Natural killer cell treated with Interleukin-12 subunit alpha and Interleukin-12 subunit beta and Interleukin-15 and Interleukin-18, amount 100 ng/mL, for 72 hours (primary cell): Measurements from ENCODE around the gene SOS1. TPM values are rescaled to one million over a fixed set of nuclear protein-coding genes. Genes with fewer than 3 reads are reported as not detected.
"Not testable (repeated sequence)": the region's sequence is repeated elsewhere in the genome, so short reads cannot be mapped to it uniquely, and the experiment has no call there.

Experiments used
- ATAC-seq, 2 donors: fragments of 150-1000 bp; cut with Tn5 transposase in 1 of 2; sonication (Bioruptor Pico), chemical (Tn5 transposase) in 1 of 2; 2 replicates each; pipeline ENCODE4 v1.10.0; 2021
- DNase-seq: peaks from one replicate; pipeline ENCODE4 v3.0.0; 2022; ENCODE audit warnings: low spot score
- H3K27ac Mint-ChIP-seq, 2 donors: 1 replicate in 1 of 2; 2 replicates in 1 of 2; pipeline ENCODE4 v1.8.0; 2022; ENCODE audit warnings: mixed read lengths in 2 of 2, mild to moderate bottlenecking in 1 of 2, moderate library complexity in 1 of 2
- H3K27me3 Mint-ChIP-seq, 2 donors: 1 replicate in 1 of 2; 2 replicates in 1 of 2; pipeline ENCODE4 v1.8.0; 2022; ENCODE audit warnings: mixed read lengths in 2 of 2
- H3K36me3 Mint-ChIP-seq: one replicate; pipeline ENCODE4 v1.8.0; 2022; ENCODE audit warnings: mixed read lengths
- H3K4me1 Mint-ChIP-seq, 2 donors: 1 replicate in 1 of 2; 2 replicates in 1 of 2; pipeline ENCODE4 v1.8.0; 2022; ENCODE audit warnings: low read depth in 2 of 2, mixed read lengths in 2 of 2, mild to moderate bottlenecking in 1 of 2
- H3K4me3 Mint-ChIP-seq: one replicate; pipeline ENCODE4 v1.8.0; 2022; ENCODE audit warnings: mixed read lengths
- H3K9me3 Mint-ChIP-seq: 2 replicates; pipeline ENCODE4 v1.8.0; 2022; ENCODE audit warnings: mixed read lengths
- total RNA-seq, 2 donors: library from RNA; stranded (reverse); gene quantifications; one replicate each; pipeline ENCODE4 v1.2.3, GENCODE V29; 2022

The SOS1 gene
- total RNA-seq, result 10 to 100 TPM; 57.9 to 67.1 TPM

DNA sequence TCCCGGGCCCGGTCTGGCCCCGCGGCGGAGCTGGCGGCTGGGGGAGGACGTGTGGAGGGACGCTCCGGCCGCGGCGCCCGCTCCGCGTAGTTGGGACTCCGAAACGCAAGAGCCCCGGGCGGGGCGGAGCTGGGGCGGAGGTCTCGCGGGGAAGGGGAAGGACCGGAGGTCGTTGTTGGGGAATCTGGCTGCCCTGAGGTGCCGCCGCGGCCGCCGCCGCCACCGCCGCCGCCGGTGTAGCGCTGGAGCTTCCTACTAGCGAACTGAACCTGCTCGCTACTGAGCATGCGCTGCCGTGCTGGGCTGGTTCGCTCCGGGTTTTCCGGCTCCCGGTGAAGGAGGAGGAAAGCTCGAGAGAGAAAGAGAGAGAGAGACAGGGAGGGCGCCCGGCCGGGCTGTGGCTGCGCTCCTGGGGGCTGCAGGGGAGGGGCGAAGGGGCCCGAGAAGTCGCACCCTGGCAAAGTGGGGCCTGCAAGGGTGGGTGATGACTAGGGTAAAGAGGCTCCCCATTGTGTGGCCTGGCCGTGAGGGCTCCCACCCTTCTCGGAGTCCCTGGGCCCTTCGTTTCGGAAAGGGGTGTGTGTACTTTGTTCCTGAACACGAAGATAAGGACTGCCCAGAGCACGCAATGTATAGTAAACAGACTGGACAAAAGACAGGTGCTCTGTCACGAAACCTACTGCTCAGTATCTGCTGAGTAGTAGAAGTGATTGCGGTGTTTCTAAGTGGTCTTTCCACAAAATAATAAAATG is at the start of gene SOS1:
TSS of gene SOS1 (minus strand) at position 281 of the 752 bp plus-strand sequence. CDS start 629 bp downstream, outside the sequence.
- H3K9me3 Mint-ChIP-seq, result no peaks in the 10 kb centered on the region
- peaks cover 18% of the 10 kb centered on the region for H3K36me3 Mint-ChIP-seq
- H3K27me3 Mint-ChIP-seq, result no peaks in the 10 kb centered on the region
- ATAC-seq (peak; percentile 72 to 82), DNase-seq (peak; percentile 95)
- peaks cover 51 to 62% of the 10 kb centered on the region in 2 donors for H3K4me1 Mint-ChIP-seq
- H3K27ac Mint-ChIP-seq, result peak within 1 kb of the TSS; percentile 87 to 96
- H3K4me3 Mint-ChIP-seq, result peak within 1 kb of the TSS; percentile 96

DNA sequence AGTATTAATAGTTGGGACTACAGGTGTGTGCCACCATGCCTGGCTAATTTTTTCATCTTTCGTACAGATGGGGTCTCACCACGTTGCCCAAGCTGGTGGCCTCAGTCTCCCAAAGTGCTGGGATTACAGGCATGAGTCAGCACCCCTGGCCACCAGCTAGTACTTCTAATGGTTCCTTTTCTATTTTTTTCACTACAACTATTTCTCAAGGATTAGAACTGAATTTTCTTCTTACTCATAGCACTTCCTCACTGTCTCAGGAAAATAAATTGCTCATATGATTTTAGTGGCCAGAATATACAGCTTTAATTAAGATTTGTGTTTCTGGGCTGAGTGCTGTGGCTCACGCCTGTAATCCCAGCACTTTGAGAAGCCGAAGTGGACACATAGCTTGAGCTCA is 43.2 kb upstream of the SOS1 start:
- H3K9me3 Mint-ChIP-seq, result no peaks in the 10 kb centered on the region
- no peaks in the 10 kb centered on the region for H3K4me1 Mint-ChIP-seq
- H3K27ac Mint-ChIP-seq, result no peak overlapping the region
- DNase-seq, result no peak
- ATAC-seq, result no peak
- no peaks in the 10 kb centered on the region for H3K36me3 Mint-ChIP-seq
- H3K27me3 Mint-ChIP-seq, result peaks cover 0 to 3% of the 10 kb centered on the region in 2 donors
- H3K4me3 Mint-ChIP-seq, result no peak overlapping the region

DNA sequence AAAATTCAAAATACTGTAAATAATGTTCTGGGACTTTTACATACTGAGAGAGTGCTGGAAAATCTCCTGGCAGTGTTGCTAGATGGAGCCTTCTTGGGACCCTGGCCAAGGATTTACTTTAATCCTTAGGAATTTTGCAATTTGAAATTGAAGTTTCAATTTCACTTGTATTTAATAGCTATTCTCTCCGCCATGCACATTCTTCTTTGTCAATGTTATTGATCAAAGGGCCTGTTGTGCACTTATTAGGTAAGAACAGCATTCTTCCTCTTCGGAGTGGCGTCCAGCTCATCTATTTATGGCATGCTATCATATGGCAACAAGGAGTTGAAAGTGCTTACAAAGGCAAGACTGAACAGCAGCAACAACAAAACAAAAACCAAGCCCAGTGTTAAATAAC is 40.1 kb upstream of the SOS1 start:
- peaks cover 0 to 3% of the 10 kb centered on the region in 2 donors for H3K27me3 Mint-ChIP-seq
- ATAC-seq (no peak), DNase-seq (no peak)
- no peaks in the 10 kb centered on the region for H3K9me3 Mint-ChIP-seq
- no peak overlapping the region for H3K4me3 Mint-ChIP-seq
- no peaks in the 10 kb centered on the region for H3K36me3 Mint-ChIP-seq
- no peak overlapping the region for H3K27ac Mint-ChIP-seq
- H3K4me1 Mint-ChIP-seq, result no peaks in the 10 kb centered on the region

DNA sequence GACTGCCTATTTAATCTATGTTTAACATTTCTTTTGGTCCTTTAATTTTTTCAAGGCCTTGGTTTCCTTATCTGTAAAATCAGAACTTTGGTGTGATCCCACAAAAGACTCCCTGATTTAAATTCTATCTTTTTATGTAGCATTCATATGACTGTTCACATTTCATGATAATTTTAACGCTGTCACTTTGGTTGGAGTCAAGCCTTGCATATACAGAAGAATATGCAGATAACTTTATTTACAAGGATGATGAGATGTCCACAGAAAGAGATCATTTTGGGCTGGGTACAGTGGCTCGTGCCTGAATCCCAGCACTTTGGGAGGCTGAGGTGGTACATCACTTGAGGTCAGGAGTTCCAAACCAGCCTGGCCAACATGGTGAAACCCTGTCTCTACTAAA is 38.4 kb upstream of the SOS1 start:
- Mint-ChIP-seq H3K4me1 (no peaks in the 10 kb centered on the region), H3K27ac (no peak overlapping the region)

DNA sequence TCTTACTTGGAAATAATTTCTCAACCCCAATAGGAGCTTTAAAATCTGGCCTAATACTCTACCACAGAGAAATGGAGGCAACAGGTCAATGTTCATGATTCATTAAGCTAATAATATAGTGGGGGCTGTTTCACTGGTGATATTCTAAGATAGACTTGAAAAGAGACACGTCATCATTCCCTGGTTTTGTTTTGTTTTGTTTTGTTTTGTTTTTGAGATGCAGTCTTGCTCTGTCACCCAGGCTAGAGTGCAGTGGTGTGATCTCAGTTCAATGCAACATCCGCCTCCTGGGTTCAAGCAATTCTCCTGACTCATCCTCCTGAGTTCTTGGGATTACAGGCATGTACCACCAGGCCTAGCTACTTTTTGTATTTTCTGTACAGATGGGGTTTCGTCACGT is 37.5 kb upstream of the SOS1 start:
- H3K4me3 Mint-ChIP-seq, result no peak overlapping the region

More for the DNA sequence above, 38.4 kb upstream of the SOS1 start:
- Mint-ChIP-seq H3K9me3 (no peaks in the 10 kb centered on the region), H3K27me3 (peaks cover 0 to 3% of the 10 kb centered on the region in 2 donors), H3K4me3 (no peak overlapping the region), H3K36me3 (no peaks in the 10 kb centered on the region)
- ATAC-seq (no peak), DNase-seq (no peak)

DNA sequence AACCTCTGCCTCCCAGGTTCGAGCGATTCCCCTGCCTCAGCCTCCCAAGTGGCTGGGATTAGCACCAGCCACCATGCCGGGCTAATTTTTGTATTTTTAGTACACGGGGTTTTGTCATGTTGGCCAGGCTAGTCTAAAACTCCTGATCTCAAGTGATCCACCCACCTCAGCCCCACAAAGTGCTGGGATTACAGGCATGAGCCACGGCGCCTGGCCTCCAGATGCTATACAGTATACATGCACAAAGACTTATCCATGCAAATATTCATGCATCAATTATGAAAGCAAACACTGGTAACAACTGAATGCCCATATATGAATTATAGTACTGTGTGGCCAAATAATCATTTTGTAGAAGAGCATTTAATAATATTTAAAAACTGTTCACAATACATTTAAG is 36.0 kb upstream of the SOS1 start:
- H3K9me3 Mint-ChIP-seq, result no peaks in the 10 kb centered on the region
- no peaks in the 10 kb centered on the region for H3K4me1 Mint-ChIP-seq
- H3K27ac Mint-ChIP-seq, result no peak overlapping the region
- H3K27me3 Mint-ChIP-seq, result no peaks in the 10 kb centered on the region
- ATAC-seq, result no peak
- no peak overlapping the region for H3K4me3 Mint-ChIP-seq
- no peaks in the 10 kb centered on the region for H3K36me3 Mint-ChIP-seq
- DNase-seq, result no peak

More for the DNA sequence above, 37.5 kb upstream of the SOS1 start:
- DNase-seq (no peak), ATAC-seq (no peak)
- H3K9me3 Mint-ChIP-seq, result no peaks in the 10 kb centered on the region
- no peaks in the 10 kb centered on the region for H3K4me1 Mint-ChIP-seq
- peaks cover 0 to 2% of the 10 kb centered on the region in 2 donors for H3K27me3 Mint-ChIP-seq
- no peaks in the 10 kb centered on the region for H3K36me3 Mint-ChIP-seq
- no peak overlapping the region for H3K27ac Mint-ChIP-seq

DNA sequence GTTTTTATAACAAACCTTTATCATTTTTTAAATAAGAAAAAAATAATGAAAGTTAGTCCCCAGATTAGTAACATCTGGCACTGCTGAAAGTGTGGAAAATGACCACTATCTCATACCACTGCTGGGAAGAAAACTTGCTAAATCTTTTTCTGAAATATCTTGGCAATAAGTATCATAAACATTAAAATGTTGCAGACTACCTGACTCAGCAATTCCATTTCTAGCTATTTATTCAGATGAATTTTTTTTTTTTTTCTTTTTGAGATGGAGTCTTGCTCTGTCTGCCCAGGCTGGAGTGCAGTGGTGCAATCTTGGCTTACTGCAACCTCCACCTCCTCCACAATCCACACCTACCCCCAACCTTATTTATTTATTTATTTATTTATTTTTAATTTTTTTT is 35.3 kb upstream of the SOS1 start:
- Mint-ChIP-seq H3K27ac (no peak overlapping the region), H3K27me3 (no peaks in the 10 kb centered on the region), H3K4me1 (no peaks in the 10 kb centered on the region), H3K9me3 (no peaks in the 10 kb centered on the region), H3K36me3 (no peaks in the 10 kb centered on the region), H3K4me3 (no peak overlapping the region)
- no peak for DNase-seq
- no peak for ATAC-seq

DNA sequence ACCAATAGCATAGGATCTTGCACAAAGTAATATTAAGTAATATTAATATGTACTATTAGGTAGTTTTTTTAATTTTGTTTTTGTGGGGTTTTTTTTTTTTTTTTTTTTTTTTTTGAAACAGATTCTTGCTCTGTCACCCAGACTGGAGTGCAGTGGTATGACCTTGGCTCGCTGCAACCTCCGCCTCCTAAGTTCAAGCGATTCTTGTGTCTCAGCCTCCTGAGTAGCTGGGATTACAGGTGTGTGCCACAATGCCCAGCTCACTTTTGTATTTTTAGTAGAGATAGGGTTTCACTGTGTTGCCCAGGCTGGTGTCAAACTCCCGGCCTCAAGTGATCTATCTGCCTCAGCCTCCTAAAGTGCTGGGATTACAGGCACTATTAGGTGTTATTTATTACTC is 34.7 kb upstream of the SOS1 start:
- ATAC-seq, result not testable (repeated sequence)

DNA sequence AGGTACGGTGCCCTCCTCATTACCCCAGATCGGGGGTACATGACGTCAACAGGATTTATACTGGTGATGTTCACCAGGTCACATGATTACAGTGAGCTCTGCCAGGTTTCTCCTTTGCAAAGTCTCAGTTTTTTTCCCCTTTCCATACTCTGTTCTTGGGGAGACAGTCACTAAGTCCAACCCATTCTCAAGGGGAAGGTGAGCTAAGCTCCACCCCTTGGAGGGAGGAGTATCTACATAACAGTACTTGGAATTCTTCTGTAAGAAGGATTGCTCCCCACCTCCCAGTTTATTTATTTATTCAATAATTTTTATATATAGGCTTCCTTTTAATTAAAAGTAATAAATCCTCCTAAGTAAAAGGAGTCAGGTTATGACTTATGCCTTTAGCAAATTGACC is 34.1 kb upstream of the SOS1 start:
- H3K27me3 Mint-ChIP-seq, result no peaks in the 10 kb centered on the region
- no peaks in the 10 kb centered on the region for H3K36me3 Mint-ChIP-seq

More for the DNA sequence above, 34.7 kb upstream of the SOS1 start:
- not testable (repeated sequence) for H3K4me3 Mint-ChIP-seq, H3K4me1 Mint-ChIP-seq, H3K9me3 Mint-ChIP-seq, H3K27ac Mint-ChIP-seq, H3K36me3 Mint-ChIP-seq, DNase-seq, H3K27me3 Mint-ChIP-seq

DNA sequence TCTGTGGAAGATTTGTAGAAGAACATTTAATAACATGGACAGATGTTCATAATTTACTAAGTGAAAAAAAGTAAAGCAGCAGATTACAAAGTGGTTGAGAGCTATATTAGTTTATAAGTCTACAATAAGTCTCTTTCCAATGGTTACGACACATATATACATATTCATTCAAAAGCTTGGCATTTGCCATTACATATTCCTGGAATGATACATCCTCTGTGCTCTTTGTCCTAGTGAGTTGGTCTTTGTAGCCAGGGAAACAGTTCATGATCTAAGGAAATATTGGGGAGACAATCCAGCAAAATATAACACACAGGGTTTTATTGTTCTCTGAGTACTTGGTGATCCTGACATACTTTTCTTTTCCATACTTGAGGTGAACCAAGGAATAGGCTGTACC is 32.5 kb upstream of the SOS1 start:
- ATAC-seq, result no peak
- peak overlapping the region in 1 of 2 donors; percentile 54 for H3K27ac Mint-ChIP-seq
- no peak for DNase-seq

More for the DNA sequence above, 34.1 kb upstream of the SOS1 start:
- no peak overlapping the region for H3K27ac Mint-ChIP-seq
- no peak overlapping the region for H3K4me3 Mint-ChIP-seq
- peaks cover 3 to 5% of the 10 kb centered on the region in 2 donors for H3K4me1 Mint-ChIP-seq
- no peak for DNase-seq
- H3K9me3 Mint-ChIP-seq, result no peaks in the 10 kb centered on the region
- ATAC-seq, result no peak

DNA sequence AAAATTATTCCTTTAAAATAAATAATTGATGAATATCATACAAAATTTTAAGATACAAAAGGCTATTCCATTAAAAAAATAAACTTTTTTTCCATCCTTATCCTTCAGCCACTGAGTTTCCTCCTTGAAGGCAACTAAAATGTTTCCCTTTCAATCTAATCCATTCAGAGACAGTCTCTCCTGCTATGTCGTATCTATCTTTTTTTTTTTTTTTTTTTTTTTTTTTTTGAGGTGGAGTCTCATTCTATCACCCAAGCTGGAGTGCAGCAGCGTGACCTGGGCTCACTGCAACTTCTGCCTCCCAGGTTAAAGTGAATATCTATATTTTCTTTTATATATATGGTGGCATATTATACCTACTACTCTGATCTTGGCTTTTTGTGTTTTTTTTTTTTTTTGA is 31.7 kb upstream of the SOS1 start:
- no peak for ATAC-seq
- Mint-ChIP-seq H3K27me3 (no peaks in the 10 kb centered on the region), H3K4me1 (peaks cover 5 to 7% of the 10 kb centered on the region in 2 donors), H3K27ac (peak overlapping the region in 1 of 2 donors; percentile 54), H3K36me3 (no peaks in the 10 kb centered on the region), H3K4me3 (no peak overlapping the region), H3K9me3 (no peaks in the 10 kb centered on the region)
- DNase-seq, result no peak

More for the DNA sequence above, 32.5 kb upstream of the SOS1 start:
- no peak overlapping the region for H3K4me3 Mint-ChIP-seq
- H3K36me3 Mint-ChIP-seq, result no peaks in the 10 kb centered on the region
- no peaks in the 10 kb centered on the region for H3K9me3 Mint-ChIP-seq
- peaks cover 5 to 7% of the 10 kb centered on the region in 2 donors for H3K4me1 Mint-ChIP-seq
- H3K27me3 Mint-ChIP-seq, result no peaks in the 10 kb centered on the region

DNA sequence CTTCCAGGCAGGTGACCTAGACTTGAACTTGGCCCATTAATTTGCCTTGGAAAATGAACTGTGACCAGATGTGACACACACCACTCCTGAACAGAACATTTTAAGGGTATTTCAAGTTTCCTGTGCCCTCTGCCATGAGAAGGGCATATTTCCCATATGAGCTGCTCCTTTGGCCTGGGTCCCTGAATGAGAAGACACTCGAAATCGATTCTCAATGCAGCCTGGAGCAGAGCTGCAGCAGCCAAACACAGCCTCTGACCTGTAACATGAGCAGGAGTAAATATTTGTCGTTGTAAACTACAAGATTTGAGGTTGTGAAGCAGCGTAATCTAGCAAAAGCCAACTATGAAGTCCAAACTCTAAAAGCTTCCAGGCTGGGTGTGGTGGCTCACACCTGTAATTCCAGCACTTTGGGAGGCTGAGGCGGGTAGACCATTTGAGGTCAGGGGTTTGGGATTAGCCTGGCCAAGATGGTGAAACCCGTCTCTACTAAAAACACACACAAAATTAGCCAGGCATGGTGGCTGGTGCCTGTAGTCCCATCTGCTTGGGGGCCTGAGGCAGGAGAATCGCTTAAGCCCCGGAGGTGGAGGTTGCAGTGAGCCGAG is 30.1 kb upstream of the SOS1 start:
- Mint-ChIP-seq H3K27ac (no peak overlapping the region), H3K36me3 (no peaks in the 10 kb centered on the region), H3K4me1 (peaks cover 5 to 7% of the 10 kb centered on the region in 2 donors), H3K9me3 (no peaks in the 10 kb centered on the region), H3K4me3 (no peak overlapping the region), H3K27me3 (no peaks in the 10 kb centered on the region)
- ATAC-seq (no peak), DNase-seq (no peak)

DNA sequence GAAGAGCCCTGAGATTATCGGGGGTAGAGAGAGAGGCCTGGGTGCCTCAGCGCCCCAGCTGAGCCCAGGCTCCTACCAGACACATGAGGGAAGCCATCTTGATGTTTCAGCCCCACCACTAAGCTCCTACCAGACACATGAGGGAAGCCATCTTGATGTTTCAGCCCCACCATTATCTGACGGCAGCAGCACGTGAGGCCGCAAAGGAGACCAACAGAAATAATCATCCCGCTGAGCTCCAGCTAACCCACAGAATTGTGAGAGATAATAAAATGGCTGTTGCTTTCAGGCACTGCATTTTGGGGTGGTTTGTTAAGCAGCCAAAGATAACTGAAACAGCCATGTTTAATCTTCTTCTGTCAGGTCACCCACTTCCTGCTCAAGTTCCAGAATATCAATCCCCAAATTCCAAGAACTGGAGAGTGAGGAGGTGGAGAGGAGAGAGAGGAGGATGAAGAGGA is 29.3 kb upstream of the SOS1 start:
- peaks cover 5 to 7% of the 10 kb centered on the region in 2 donors for H3K4me1 Mint-ChIP-seq
- H3K27ac Mint-ChIP-seq, result peak overlapping the region in 1 of 2 donors; percentile 34
- no peaks in the 10 kb centered on the region for H3K36me3 Mint-ChIP-seq
- H3K4me3 Mint-ChIP-seq, result no peak overlapping the region
- no peaks in the 10 kb centered on the region for H3K27me3 Mint-ChIP-seq
- ATAC-seq (no peak), DNase-seq (no peak)
- no peaks in the 10 kb centered on the region for H3K9me3 Mint-ChIP-seq

DNA sequence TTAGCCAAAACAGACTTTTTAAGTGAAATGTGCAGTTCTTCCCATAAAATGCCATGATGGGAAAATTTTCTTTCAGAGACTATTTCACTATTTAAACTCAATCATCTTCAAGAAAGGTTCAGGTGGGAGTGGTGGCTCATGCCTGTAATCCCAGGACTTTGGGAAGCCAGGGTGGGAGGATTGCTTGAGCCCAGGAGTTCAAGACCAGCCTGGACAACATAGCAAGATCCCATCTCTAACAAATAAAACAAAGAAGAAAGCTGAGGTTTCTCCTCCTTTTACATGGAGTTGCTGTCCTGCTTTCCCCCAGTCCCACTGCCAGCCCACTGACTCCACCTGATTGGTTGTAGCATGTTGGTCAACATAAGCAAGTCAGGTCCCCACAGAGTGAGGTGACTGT is 25.8 kb upstream of the SOS1 start:
- Mint-ChIP-seq H3K36me3 (no peaks in the 10 kb centered on the region), H3K27ac (no peak overlapping the region), H3K4me3 (no peak overlapping the region), H3K27me3 (no peaks in the 10 kb centered on the region), H3K4me1 (peaks cover 11 to 16% of the 10 kb centered on the region in 2 donors), H3K9me3 (no peaks in the 10 kb centered on the region)
- DNase-seq, result no peak
- no peak for ATAC-seq
